Large intestine (tissue), 3 donors: ENCODE measurements around the gene AKNA. TPM values are rescaled to one million over a fixed set of nuclear protein-coding genes. Genes with fewer than 3 reads are reported as not detected.
A peak's percentile ranks its signal among the peaks of the same experiment; 100 is the strongest.

Source experiments
- DNase-seq, 2 donors: peaks; one replicate each; pipeline versions ENCODE4 v3.0.0 to v3.0.0-alpha.2; 2013
- H3K27ac ChIP-seq: one replicate; pipeline ENCODE4 v1.5.1; 2013; ENCODE audit warnings: low read length
- H3K27me3 ChIP-seq: 2 replicates; pipeline ENCODE4 v1.6.1; 2013; ENCODE audit warnings: low read length; ENCODE audit not compliant: control insufficient read depth, insufficient read depth
- H3K36me3 ChIP-seq: 2 replicates; pipeline ENCODE4 v1.6.1; 2013; ENCODE audit warnings: low read length; ENCODE audit not compliant: control insufficient read depth, insufficient read depth
- H3K4me1 ChIP-seq: one replicate; pipeline ENCODE4 v1.6.1; 2013; ENCODE audit warnings: low read length; ENCODE audit not compliant: control insufficient read depth, insufficient read depth
- H3K4me3 ChIP-seq: one replicate; pipeline ENCODE4 v1.5.1; 2013; ENCODE audit warnings: low read length
- H3K9me3 ChIP-seq: one replicate; pipeline ENCODE4 v1.6.1; 2013; ENCODE audit warnings: mild to moderate bottlenecking, low read depth, low read length, moderate library complexity; ENCODE audit not compliant: control insufficient read depth
- WGBS: methylation state at CpG from one replicate; pipeline ENCODE4 v1.1.5; 2013; ENCODE audit warnings: low lambda C conversion rate; ENCODE audit not compliant: insufficient coverage; 5-methylcytosine and 5-hydroxymethylcytosine counted together
- polyA plus RNA-seq: library from polyadenylated mRNA; unstranded; fragments of 120-200 nt; gene quantifications from one replicate; pipeline ENCODE4 v1.2.1, GENCODE V29; 2013

The AKNA gene
- polyA plus RNA-seq, 1 donor = 12.0 TPM

GRCh38 chr9:114301798-114302565 is 85.8 kb downstream of the AKNA start:
- Histone ChIP-seq H3K4me3 (no peak overlapping the region), H3K36me3 (peaks cover 87% of the 10 kb centered on the region), H3K9me3 (no peaks in the 10 kb centered on the region), H3K27ac (no peak overlapping the region), H3K27me3 (no peaks in the 10 kb centered on the region), H3K4me1 (no peaks in the 10 kb centered on the region)
- WGBS = no CpG with 5 or more reads among the region's 15 CpGs
- DNase-seq = no peak

- H3K27ac ChIP-seq = no peak overlapping the region
- no peaks in the 10 kb centered on the region for H3K9me3 ChIP-seq
- no peak for DNase-seq
- peaks cover 86% of the 10 kb centered on the region for H3K36me3 ChIP-seq
- no CpG with 5 or more reads among the region's 31 CpGs for WGBS
- H3K4me3 ChIP-seq = no peak overlapping the region
- H3K4me1 ChIP-seq = no peaks in the 10 kb centered on the region
- H3K27me3 ChIP-seq = no peaks in the 10 kb centered on the region
Observed at GRCh38 chr9:114300846-114301797, 86.7 kb downstream of the AKNA start.

DNA sequence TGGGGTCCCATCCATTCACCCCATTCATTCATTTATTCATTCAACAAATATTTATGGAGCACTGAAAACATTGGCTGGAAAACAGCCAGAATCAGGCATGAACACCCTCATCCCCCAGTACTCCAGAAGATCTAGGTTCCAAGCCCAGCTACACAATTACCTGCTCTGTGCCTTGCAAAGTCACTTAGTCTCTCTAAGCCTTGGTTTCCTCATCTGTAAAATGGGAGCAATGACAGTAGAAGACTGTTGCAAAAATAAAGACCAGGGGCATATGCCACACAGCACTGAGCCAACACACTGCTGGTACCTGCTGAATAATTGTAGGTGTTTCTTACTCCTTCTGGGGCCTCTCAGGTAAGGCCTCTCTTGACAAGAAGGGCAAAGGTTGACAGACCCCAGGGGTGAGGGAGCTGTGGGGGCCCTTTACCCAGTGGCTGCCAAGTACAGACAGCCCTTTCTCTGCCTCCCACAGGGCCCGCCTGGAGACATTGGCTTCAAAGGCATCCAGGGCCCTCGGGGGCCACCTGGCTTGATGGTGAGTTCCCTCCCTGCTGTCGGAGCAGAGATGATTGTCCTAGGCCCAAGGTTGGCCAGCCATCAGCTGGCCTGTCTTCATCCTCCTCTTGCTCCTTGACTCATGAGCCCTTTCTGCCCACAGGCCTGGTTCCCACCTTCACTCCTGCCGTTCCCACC is 87.5 kb downstream of the AKNA start:
- Histone ChIP-seq H3K4me1 (no peaks in the 10 kb centered on the region), H3K9me3 (peaks cover 4% of the 10 kb centered on the region), H3K4me3 (no peak overlapping the region), H3K36me3 (peaks cover 89% of the 10 kb centered on the region), H3K27me3 (no peaks in the 10 kb centered on the region), H3K27ac (no peak overlapping the region)
- no CpG with 5 or more reads among the region's 4 CpGs for WGBS
- DNase-seq = no peak

- Histone ChIP-seq H3K9me3 (peaks cover 4% of the 10 kb centered on the region), H3K36me3 (peaks cover 86% of the 10 kb centered on the region), H3K27ac (no peak overlapping the region), H3K4me3 (no peak overlapping the region), H3K4me1 (no peaks in the 10 kb centered on the region), H3K27me3 (no peaks in the 10 kb centered on the region)
- DNase-seq = no peak
- 100% methylated on average over 2 of the region's 15 CpGs for WGBS
Observed at GRCh38 chr9:114299286-114300152, 88.3 kb downstream of the AKNA start.

- Histone ChIP-seq H3K36me3 (peaks cover 75% of the 10 kb centered on the region), H3K27ac (no peak overlapping the region), H3K4me3 (no peak overlapping the region), H3K9me3 (peaks cover 4% of the 10 kb centered on the region), H3K27me3 (no peaks in the 10 kb centered on the region), H3K4me1 (no peaks in the 10 kb centered on the region)
- DNase-seq = no peak
- 100% methylated on average over 1 of the region's 1 CpG for WGBS
Observed at GRCh38 chr9:114296338-114296737, 91.4 kb downstream of the AKNA start.

DNA sequence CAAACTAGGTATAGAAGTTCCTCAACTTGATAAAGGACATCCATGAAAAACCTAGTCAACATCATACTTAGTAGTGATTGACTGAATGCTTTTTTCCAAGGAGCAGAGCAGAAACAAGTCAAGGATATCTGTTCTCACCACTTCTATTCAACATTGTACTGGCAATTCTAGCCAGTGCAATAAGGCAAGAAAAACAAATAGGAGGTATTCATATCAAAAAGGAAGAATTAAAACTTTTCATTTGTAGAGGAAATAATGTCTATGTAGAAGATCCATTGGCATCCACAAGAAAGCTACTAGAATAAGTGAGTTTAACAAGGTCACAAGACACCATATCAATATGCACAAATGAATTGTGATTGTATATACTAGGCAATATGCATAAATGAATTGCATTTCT is 93.1 kb downstream of the AKNA start:
- Histone ChIP-seq H3K4me1 (no peaks in the 10 kb centered on the region), H3K27ac (no peak overlapping the region)

DNA sequence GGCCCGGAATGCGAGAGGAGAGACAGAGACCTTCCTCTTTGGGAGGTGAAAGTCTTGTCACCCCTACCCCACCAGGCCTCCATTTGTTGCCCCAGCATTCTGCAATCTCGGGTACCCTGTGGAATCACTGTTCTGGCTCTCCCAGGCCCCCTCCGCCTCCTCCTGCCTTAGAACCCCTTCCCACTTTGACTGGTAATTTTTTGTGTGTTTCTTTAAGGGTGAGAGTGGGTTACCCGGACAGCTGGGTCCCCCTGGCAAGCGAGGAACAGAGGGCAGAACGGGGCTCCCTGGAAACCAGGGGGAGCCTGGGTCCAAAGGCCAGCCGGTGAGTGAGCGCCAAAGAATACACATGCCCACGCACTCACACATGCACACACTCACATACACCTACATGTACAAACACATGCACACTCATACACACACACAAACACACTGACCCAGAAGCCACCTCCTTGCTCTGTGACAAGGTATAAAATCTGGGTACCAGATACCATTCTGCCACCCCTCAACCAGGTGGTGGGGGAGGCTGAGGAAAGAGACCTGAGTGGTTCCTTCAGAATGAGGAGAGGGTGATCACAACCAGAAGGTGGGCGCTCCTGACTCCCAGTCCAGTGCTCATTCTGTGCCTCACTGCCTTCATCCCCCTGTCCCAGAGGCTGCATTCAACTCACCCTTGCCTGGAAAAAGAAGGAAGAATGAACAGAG is 95.7 kb downstream of the AKNA start:
- peaks cover 62% of the 10 kb centered on the region for H3K36me3 ChIP-seq
- H3K4me1 ChIP-seq = no peaks in the 10 kb centered on the region
- H3K4me3 ChIP-seq = no peak overlapping the region
- H3K9me3 ChIP-seq = peaks cover 4% of the 10 kb centered on the region
- no peak for DNase-seq
- no peaks in the 10 kb centered on the region for H3K27me3 ChIP-seq
- H3K27ac ChIP-seq = no peak overlapping the region
- WGBS = no CpG with 5 or more reads among the region's 11 CpGs

More for the DNA sequence above, 93.1 kb downstream of the AKNA start:
- Histone ChIP-seq H3K4me3 (no peak overlapping the region), H3K9me3 (peaks cover 4% of the 10 kb centered on the region), H3K36me3 (peaks cover 64% of the 10 kb centered on the region), H3K27me3 (no peaks in the 10 kb centered on the region)
- DNase-seq = no peak

GRCh38 chr9:114291064-114291474 is 96.7 kb downstream of the AKNA start:
- H3K9me3 ChIP-seq = peaks cover 4% of the 10 kb centered on the region
- H3K36me3 ChIP-seq = peaks cover 61% of the 10 kb centered on the region
- no peak overlapping the region for H3K27ac ChIP-seq
- DNase-seq = peak; percentile 55 to 66
- no peaks in the 10 kb centered on the region for H3K4me1 ChIP-seq
- H3K27me3 ChIP-seq = no peaks in the 10 kb centered on the region
- no peak overlapping the region for H3K4me3 ChIP-seq
- no CpG with 5 or more reads among the region's 12 CpGs for WGBS

DNA sequence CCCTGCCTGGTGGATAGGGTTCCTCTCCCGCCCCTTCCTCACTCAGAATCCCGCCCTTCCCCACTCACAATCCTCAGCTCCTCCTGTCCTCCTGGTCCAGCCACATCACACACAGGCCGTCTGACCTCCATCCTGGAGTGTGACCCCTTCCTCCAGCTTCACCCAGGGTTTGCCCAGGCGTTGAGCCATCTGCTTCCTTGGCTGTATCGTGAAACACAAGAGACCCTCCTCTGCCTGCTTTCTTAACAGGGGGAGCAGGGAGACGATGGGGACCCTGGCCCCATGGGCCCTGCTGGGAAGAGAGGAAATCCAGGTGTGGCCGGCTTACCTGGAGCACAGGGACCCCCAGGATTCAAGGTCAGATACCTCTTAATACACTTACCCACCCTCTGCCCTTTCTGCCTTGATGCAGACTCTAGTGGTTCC is 97.2 kb downstream of the AKNA start:
- WGBS = no CpG with 5 or more reads among the region's 7 CpGs
- H3K4me1 ChIP-seq = no peaks in the 10 kb centered on the region
- no peak overlapping the region for H3K27ac ChIP-seq
- peaks cover 3% of the 10 kb centered on the region for H3K9me3 ChIP-seq
- H3K36me3 ChIP-seq = peaks cover 61% of the 10 kb centered on the region
- no peak overlapping the region for H3K4me3 ChIP-seq
- H3K27me3 ChIP-seq = no peaks in the 10 kb centered on the region
- DNase-seq = no peak
